ENCODE measurements around the gene ZNF148. TPM values are rescaled to one million over a fixed set of nuclear protein-coding genes. Genes with fewer than 3 reads are reported as not detected.

ZNF148 gene
- total RNA-seq, 1 donor from 2014 or later, result 51.8 TPM

DNA sequence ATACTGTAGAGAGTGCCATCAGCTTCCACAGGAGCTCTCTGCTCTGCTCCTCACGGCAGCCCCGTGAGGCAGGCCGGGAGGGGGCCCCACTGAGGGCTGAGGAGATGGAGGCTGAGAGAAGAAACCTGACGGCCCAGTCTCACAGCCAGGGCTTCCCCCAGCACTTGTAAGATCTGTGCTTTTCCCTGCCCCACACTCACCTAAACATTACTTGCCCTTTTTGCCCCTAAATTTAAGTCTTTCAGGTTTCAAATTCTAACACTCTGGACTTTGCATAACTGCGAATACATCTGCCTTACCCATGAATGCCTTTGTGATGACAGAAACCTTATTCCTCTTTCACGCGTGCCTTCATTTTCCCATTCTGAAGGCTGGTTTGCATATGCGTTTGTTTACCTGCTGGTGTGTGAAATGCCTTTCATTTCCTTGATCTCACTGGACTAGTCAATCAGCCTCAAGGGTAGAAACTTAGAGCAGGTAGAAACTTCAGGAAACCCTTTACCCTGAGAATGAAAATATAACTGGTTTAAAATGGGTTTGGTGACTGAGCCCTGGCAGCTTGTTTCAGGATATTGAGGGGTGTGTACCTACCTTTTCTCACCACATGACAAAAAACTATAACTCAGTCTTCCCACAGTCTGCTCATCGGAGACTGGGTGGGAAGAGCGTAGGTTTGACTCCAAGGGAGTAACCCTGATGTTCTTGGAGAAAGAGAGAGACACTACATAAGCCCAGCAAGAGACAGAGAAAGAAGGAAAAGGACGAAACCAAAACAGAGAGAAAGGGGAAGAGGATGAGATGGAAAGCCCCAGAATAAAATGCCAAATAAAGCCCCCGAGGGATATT, 182.7 kb downstream of the ZNF148 start:
- DNase-seq (ENCODE audit: low read depth), result peak; percentile 87

GRCh38 chr3:125191730-125192129, 183.4 kb downstream of the ZNF148 start:
- peak; percentile 82 for DNase-seq (ENCODE audit: low read depth)

DNA sequence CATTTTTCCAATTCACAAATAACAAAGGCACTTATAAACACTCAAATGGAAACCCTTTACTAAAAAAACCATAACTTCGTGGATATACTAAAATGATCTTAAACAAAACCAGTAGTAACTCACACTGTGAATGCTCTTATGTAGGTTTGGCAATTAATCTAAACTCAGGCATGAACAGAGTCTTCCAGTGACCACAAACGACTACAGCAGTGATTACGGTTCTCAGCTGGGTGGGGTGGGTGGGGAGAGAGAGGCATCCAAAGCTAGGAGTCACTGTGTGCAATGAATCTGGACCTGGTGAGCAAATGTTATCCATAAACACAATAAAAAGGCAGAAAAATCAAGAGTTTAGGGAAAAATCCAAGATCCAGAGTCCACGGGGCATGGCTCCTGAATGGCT, 183.9 kb downstream of the ZNF148 start:
- no peak for DNase-seq (ENCODE audit: low read depth)

GRCh38 chr3:125190786-125191185, 184.3 kb downstream of the ZNF148 start:
- no peak for DNase-seq (ENCODE audit: low read depth)

DNA sequence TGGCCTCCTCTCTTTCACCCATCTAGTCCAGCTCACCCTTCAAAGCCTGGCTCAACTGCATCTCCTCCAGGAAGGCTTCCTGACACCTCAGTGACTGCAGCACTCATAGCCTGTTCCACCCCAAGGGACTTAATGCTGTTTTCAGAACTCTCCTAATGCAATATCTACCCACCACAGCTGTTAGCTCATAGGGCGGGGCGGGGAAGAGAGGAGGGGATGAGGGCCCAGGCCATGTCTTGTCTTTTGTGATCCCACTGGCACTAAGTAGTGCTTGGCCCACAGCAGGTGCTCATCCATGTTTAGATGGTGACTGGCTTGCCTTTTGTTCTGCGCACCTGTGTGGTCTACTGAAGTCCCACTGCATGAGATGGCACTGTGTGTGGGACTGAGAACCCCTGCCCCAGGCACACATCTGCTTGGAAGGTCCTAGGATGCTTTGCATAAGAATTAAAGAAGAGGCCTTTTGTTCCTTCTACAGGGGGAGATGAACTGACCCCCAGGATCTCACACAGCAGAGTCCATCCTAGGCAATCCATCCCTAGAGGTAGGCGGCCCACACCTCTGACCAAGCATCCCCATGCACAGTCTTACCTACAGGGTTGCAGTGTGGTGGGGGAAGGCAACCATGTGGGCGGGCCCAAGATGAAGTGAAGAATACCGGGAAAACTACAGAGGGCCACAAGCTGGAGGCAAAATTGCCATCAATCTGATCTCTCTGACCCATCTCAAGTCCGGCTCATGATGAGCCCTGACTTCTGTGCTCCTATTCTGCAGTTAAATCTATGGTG, 185.6 kb downstream of the ZNF148 start:
- no peak for DNase-seq (ENCODE audit: low read depth)

DNA sequence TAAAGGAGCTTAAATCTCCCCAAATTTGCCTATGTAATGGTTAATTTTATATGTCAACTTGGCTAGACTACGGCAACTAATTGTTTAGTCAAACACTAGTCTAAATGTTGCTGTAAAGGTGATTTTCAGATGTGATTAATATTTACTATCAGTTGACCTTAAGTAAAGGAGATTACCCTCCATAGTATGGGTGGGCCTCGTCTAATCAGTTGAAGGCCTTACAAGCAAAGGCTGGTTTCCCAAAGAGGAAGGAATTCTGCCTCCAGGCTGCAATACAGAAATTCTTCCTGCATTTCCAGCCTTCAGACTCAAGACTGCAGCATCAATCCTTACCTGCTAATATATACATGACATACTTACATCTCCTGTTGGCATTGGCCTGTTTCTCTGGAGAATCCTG, 186.2 kb downstream of the ZNF148 start:
- DNase-seq (ENCODE audit: low read depth), result no peak

DNA sequence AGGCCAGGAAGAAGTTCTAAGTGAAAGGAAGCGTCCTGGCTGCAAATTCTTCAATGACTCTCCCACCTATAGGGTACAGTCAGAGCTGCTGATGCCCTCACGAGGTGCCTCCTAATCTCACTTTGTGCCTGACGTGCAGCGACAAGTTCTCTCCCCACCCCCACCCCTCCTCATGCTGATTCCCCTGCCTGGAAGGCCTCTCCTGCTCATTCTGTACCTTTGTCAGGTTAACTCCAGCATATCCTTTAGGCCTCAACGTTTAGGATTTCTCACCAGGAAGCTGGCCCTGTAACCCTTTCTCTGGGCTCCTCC, 187.6 kb downstream of the ZNF148 start:
- DNase-seq (ENCODE audit: low read depth), result no peak

DNA sequence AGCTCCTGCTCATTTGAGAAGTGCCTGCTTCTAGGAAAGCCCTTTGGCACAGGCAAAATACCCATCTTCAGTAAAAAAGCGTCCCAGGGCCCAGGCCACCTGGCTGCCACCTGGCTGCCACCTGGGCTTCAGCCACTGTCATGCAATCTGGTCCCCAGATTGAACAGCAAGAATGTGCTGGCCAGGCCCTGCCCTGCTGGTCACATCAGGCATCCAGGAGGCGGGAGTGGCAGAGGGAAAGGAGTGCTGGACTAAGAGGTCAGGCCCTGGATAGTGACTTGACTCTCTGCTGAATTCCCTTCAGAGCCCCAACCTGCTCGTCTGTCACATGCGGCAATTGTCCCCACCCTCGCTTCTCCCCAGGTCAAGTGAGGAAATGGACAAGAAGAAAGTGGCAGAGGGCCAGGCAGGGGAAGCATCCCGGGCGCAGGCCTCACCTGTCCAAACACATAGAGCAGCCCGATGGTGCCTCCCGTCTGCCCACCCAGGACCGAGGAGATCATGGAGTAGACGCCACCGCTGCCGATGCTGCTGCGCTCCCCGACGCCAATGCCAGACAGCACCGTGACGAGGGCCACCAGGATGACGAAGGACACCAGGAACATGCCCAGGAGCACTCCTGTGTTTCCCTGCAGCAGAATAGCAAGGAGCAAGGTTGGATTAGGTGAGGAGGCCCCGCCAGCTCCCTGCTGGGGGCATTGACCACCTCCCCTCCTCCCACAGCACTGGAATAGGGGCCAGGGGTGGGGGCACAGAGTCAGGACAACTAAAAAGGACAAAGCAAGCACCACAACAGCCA, 188.1 kb downstream of the ZNF148 start:
- DNase-seq (ENCODE audit: low read depth), result no peak

- DNase-seq (ENCODE audit: low read depth), result no peak
Measured at GRCh38 chr3:125186261-125186787, 188.8 kb downstream of the ZNF148 start.

GRCh38 chr3:125185805-125186204, 189.3 kb downstream of the ZNF148 start:
- DNase-seq (ENCODE audit: low read depth), result no peak

DNA sequence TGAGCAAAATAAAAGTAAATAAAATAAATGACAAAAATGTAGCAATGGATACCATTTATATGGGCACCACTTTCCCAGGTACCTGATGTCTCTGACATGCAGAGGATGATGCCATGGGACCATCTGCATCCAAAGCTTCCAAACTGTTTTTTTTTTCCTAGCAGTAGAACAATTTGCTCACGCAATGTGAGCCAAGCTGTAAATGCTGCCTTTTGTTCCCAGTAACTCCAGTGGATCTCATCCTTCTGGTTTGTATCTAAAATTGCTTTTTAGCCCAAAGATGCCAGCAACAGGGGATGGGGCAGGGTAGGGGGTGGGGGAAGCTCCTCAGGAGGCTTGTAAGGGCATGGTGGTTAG, 195.3 kb downstream of the ZNF148 start:
- no peak for DNase-seq (ENCODE audit: low read depth)

DNA sequence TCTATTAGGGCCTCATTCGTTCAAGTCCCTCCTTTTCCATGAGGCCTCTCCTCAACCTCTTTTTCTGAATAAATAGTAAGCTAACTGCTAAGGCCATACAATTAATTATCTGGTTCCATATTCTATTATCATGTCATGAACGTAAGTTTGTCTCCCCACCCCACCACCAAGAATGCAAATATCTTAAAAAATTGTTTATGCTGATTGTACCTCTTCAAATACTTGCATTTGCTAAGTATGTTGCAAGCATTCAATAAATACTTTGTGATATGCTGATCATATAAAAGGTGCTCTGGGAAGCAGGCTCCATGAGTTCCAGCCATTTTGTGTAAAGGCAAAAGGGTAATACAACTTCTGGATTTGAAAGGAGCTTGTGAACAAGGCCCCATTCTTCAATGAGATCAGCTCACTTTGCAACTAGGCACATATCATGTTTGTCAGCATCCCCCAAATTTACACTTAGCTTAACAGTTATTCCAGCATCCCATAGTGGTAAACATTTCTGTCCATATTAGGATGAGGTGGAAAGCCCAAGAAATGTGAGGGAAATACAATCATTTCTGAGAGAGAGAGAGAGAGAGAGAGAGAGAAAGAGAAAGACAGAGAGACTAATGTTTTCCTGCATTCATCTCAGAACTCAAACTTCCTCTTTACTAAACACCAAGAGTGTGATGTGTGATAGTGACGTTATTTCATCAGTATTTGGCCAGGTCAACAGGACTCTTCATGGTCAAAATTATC, 195.8 kb downstream of the ZNF148 start:
- no peak for DNase-seq (ENCODE audit: low read depth)

DNA sequence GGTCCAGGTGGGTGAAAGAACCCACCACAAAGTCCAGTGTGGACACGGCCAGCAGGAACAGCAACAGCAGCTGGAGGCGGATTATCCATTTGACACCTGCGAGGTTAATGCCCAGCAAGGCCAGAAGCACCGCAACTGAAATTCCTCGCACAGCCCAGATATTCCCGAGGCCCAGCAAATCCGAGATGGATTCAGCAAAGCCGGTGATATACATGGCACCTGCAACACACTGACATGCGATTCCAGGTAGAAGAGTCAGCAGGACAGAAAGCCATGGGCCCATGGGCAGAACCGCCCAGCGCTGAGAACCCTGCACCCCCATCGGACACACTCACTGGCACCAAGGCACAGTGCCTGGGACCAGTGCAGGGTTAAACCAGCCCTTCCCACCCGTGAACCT, 197.4 kb downstream of the ZNF148 start:
- DNase-seq (ENCODE audit: low read depth), result no peak

Other genes with a start within 250 kb of the ZNF148 start
- gene SLC12A8, start 162.6 kb downstream of the ZNF148 start, total RNA-seq, result 18.7 and 28.3 TPM in 2 replicates
- 82.4 and 83.7 TPM in 2 replicates for gene SNX4, start 144.9 kb upstream of the ZNF148 start, total RNA-seq
- gene OSBPL11, start 220.2 kb upstream of the ZNF148 start, total RNA-seq, result 11.5 and 25.4 TPM in 2 replicates